SKM-1 treated with dmso at 0.1 percent for 144 hours (cell line): ENCODE measurements around the gene ELAPOR2.
"Not testable (repeated sequence)": the region's sequence is repeated elsewhere in the genome, so short reads cannot be mapped to it uniquely, and the experiment has no call there.

Experiments used
- DNase-seq: peaks from one replicate; lab custom pipeline; 2025; ENCODE audit not compliant: unreplicated experiment; lab: John Stamatoyannopoulos, UW

The ELAPOR2 gene

GRCh38 chr7:87048839-87049238, 10.6 kb downstream of the ELAPOR2 start:
- no peak for DNase-seq

GRCh38 chr7:87046456-87046855, 13.0 kb downstream of the ELAPOR2 start:
- DNase-seq, result no peak

DNA sequence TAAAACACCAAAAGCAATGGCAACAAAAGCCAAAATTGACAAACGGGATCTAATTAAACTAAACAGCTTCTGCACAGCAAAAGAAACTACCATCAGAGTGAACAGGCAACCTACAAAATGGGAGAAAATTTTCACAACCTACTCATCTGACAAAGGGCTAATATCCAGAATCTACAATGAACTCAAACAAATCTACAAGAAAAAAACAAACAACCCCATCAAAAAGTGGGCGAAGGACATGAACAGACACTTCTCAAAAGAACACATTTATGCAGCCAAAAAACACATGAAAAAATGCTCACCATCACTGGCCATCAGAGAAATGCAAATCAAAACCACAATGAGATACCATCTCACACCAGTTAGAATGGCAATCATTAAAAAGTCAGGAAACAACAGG, 14.7 kb downstream of the ELAPOR2 start:
- not testable (repeated sequence) for DNase-seq

- not testable (repeated sequence) for DNase-seq
Observed at GRCh38 chr7:87041586-87041985, 17.9 kb downstream of the ELAPOR2 start.

- DNase-seq, result not testable (repeated sequence)
Observed at GRCh38 chr7:87039691-87040299, 19.7 kb downstream of the ELAPOR2 start.

GRCh38 chr7:87038993-87039690, 20.3 kb downstream of the ELAPOR2 start:
- no peak for DNase-seq

- DNase-seq, result no peak
Observed at GRCh38 chr7:87036985-87037384, 22.5 kb downstream of the ELAPOR2 start.

- DNase-seq, result no peak
Observed at GRCh38 chr7:87032604-87033339, 26.7 kb downstream of the ELAPOR2 start.

GRCh38 chr7:87029078-87029477, 30.4 kb downstream of the ELAPOR2 start:
- DNase-seq, result no peak

DNA sequence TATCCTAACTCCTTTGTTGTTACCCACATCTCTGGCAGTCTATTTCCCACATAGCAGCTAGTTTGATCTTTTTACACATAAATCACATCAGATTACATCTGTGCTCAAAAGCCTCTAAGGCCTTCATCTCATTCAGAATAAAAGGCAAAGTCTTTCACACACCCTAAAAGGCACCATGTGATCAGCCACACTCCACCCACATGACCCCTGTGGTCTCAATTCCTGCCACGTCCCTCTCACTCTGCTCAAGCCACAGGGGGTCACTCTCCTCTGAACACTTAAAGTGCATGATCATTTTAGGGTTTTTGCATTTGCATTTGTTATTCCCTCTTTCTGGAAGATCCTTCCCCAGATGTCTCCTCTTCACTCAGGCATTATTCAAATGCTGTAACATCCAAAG, 30.8 kb downstream of the ELAPOR2 start:
- DNase-seq, result no peak

DNA sequence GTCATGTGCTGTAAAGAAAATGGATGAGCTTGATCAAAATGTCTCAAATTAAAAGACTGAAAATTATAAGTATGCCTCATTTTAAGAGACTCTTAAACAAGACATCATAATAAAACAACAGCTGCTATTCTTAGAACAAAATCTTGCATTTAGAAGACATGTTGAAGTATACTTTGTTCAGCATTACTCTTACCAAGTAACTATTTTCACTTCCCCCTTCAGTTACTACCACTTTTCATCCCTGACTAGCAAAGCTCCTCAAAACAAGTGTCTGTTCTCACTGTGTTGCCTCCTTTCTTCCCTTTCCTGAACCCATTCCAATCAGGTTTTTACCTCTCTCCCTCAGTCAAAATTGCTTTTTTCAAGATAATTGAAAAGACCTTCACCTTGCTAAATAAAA, 31.6 kb downstream of the ELAPOR2 start:
- DNase-seq, result no peak

GRCh38 chr7:87021285-87021684, 38.2 kb downstream of the ELAPOR2 start:
- DNase-seq, result no peak

DNA sequence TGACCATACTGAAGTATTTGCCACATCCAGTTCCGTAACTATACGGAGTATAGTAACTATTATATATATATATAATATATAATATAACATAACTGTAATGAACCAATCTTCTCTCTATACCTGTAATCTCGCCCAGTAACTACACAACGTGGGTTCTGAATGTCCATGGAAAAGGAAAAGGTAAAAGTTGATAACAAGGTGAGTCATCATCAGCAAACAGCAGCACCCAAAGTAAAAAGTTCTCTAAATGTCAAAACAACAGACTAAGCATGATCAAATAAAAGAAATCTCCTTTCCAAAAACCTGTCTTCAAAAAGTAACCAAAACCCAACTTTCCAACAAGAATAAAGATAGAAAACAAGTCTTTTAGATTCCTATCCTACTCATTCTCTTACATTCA, 42.8 kb downstream of the ELAPOR2 start:
- DNase-seq, result no peak

DNA sequence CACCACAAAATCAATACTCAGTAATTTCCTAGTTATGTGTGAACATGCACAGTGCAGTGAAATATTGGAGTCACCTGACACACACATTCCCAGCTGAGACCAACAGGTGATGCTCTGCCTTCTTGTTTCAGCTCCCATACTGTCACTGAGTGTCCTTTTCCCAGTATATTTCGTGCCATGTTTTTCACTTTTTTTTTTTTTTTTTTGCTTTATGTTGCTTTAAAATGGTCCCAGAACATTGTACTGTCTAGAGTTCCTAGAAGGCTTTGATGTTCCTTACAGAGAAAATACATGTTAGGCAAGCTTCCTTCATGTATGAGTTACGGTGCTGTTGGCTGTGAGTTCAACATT, 45.6 kb downstream of the ELAPOR2 start:
- DNase-seq, result no peak

- no peak for DNase-seq
Observed at GRCh38 chr7:87013136-87013839, 46.2 kb downstream of the ELAPOR2 start.
